Prostate gland (tissue), 2 donors: ENCODE measurements around the gene NUP133.

ENCODE experiments used
- POLR2A ChIP-seq: fragments of 450-650 bp; IDR thresholded peaks from one replicate; pipeline ENCODE4 v1.6.1; 2016; ENCODE audit warnings: antibody characterized with exemption, mild to moderate bottlenecking
- POLR2AphosphoS5 ChIP-seq: sonication (generic); formaldehyde crosslinking; IDR thresholded peaks from one replicate; pipeline ENCODE4 v1.6.1; 2017; ENCODE audit warnings: antibody characterized with exemption
- TF ChIP-seq, protein P1 (sequence below), 4 experiments: fragments of 200-600 bp in 2 of 4; fragments of 450-650 bp in 2 of 4; sonication (generic) in 2 of 4; IDR thresholded peaks; 1 replicate in 3 of 4; 2 replicates in 1 of 4; pipeline ENCODE4 v1.5.1; 2016 to 2019; ENCODE audit warnings: antibody characterized with exemption in 4 of 4, mild to moderate bottlenecking in 2 of 4, moderate library complexity in 2 of 4

DNA sequence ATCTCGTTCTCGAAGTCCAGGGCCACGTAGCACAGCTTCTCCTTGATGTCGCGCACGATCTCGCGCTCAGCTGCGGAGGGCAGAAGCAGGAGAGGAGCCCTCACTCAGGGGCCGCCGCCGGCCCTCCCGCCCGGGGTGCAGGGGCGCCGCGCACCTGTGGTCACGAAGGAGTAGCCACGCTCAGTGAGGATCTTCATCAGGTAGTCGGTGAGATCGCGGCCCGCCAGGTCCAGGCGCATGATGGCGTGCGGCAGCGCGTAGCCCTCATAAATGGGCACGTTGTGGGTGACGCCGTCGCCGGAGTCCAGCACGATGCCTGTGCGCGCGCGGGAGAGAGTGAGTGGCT lies 76.1 kb downstream of the NUP133 start:
- TF ChIP-seq POLR2AphosphoS5 (no peak), POLR2A (no peak)
- TF ChIP-seq, protein P1, sequence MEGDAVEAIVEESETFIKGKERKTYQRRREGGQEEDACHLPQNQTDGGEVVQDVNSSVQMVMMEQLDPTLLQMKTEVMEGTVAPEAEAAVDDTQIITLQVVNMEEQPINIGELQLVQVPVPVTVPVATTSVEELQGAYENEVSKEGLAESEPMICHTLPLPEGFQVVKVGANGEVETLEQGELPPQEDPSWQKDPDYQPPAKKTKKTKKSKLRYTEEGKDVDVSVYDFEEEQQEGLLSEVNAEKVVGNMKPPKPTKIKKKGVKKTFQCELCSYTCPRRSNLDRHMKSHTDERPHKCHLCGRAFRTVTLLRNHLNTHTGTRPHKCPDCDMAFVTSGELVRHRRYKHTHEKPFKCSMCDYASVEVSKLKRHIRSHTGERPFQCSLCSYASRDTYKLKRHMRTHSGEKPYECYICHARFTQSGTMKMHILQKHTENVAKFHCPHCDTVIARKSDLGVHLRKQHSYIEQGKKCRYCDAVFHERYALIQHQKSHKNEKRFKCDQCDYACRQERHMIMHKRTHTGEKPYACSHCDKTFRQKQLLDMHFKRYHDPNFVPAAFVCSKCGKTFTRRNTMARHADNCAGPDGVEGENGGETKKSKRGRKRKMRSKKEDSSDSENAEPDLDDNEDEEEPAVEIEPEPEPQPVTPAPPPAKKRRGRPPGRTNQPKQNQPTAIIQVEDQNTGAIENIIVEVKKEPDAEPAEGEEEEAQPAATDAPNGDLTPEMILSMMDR (IDR thresholded peaks at IDR 0.05): no peak
